IPS-18a (cell line): ENCODE results near the gene PPP2R2D.

Source experiments
- H3K27ac ChIP-seq: one replicate; pipeline ENCODE4 v1.5.1; 2013; ENCODE audit warnings: low read length
- H3K27me3 ChIP-seq: one replicate; pipeline ENCODE4 v1.6.1; 2013; ENCODE audit warnings: mild to moderate bottlenecking, low read length; ENCODE audit not compliant: control insufficient read depth, insufficient read depth
- H3K36me3 ChIP-seq: one replicate; pipeline ENCODE4 v1.6.1; 2013; ENCODE audit warnings: low read depth, low read length; ENCODE audit not compliant: control insufficient read depth
- H3K4me1 ChIP-seq: one replicate; pipeline ENCODE4 v1.6.1; 2013; ENCODE audit warnings: low read depth, low read length; ENCODE audit not compliant: control insufficient read depth
- H3K4me3 ChIP-seq: one replicate; pipeline ENCODE4 v1.5.1; 2013; ENCODE audit warnings: low read length
- H3K9ac ChIP-seq: one replicate; pipeline ENCODE4 v1.6.1; 2013; ENCODE audit warnings: mild to moderate bottlenecking, low read length, moderate library complexity
- H3K9me3 ChIP-seq: one replicate; pipeline ENCODE4 v1.6.1; 2013; ENCODE audit warnings: low read depth, low read length; ENCODE audit not compliant: control insufficient read depth

Gene PPP2R2D

GRCh38 chr10:131900350-131901152 lies at the start of gene PPP2R2D:
Gene PPP2R2D (plus strand): TSS chr10:131901008. CDS start chr10:131901149, 141 bp downstream.
- Histone ChIP-seq H3K9ac (peak within 1 kb of the TSS; percentile 74), H3K27ac (peak within 1 kb of the TSS; percentile 64), H3K4me3 (peak within 1 kb of the TSS; percentile 83), H3K4me1 (peaks cover 10% of the 10 kb centered on the region), H3K27me3 (peaks cover 18% of the 10 kb centered on the region), H3K36me3 (peaks cover 1% of the 10 kb centered on the region), H3K9me3 (no peaks in the 10 kb centered on the region)

GRCh38 chr10:131851346-131851745 lies 49.5 kb upstream of the PPP2R2D start:
- Histone ChIP-seq H3K4me3 (no peak overlapping the region), H3K9ac (no peak overlapping the region), H3K36me3 (no peaks in the 10 kb centered on the region), H3K4me1 (no peaks in the 10 kb centered on the region), H3K9me3 (no peaks in the 10 kb centered on the region), H3K27me3 (no peaks in the 10 kb centered on the region), H3K27ac (no peak overlapping the region)

- Histone ChIP-seq H3K36me3 (no peaks in the 10 kb centered on the region), H3K4me1 (no peaks in the 10 kb centered on the region), H3K27ac (no peak overlapping the region), H3K4me3 (no peak overlapping the region), H3K9ac (no peak overlapping the region), H3K27me3 (no peaks in the 10 kb centered on the region), H3K9me3 (no peaks in the 10 kb centered on the region)
Measured at GRCh38 chr10:131852176-131852822, 48.5 kb upstream of the PPP2R2D start.

- Histone ChIP-seq H3K36me3 (no peaks in the 10 kb centered on the region), H3K27ac (no peak overlapping the region), H3K4me1 (no peaks in the 10 kb centered on the region), H3K9ac (no peak overlapping the region), H3K27me3 (no peaks in the 10 kb centered on the region), H3K4me3 (no peak overlapping the region), H3K9me3 (no peaks in the 10 kb centered on the region)
Measured at GRCh38 chr10:131852823-131853609, 47.8 kb upstream of the PPP2R2D start.

GRCh38 chr10:131853610-131853964 lies 47.2 kb upstream of the PPP2R2D start:
- Histone ChIP-seq H3K27me3 (no peaks in the 10 kb centered on the region), H3K27ac (no peak overlapping the region), H3K9me3 (no peaks in the 10 kb centered on the region), H3K9ac (no peak overlapping the region), H3K4me1 (no peaks in the 10 kb centered on the region), H3K4me3 (no peak overlapping the region), H3K36me3 (no peaks in the 10 kb centered on the region)

GRCh38 chr10:131854579-131855335 lies 46.1 kb upstream of the PPP2R2D start:
- Histone ChIP-seq H3K36me3 (no peaks in the 10 kb centered on the region), H3K27me3 (no peaks in the 10 kb centered on the region), H3K27ac (no peak overlapping the region), H3K9ac (no peak overlapping the region), H3K4me3 (no peak overlapping the region), H3K4me1 (no peaks in the 10 kb centered on the region), H3K9me3 (no peaks in the 10 kb centered on the region)

GRCh38 chr10:131855461-131856401 lies 45.1 kb upstream of the PPP2R2D start:
- Histone ChIP-seq H3K4me3 (no peak overlapping the region), H3K27me3 (no peaks in the 10 kb centered on the region), H3K9me3 (no peaks in the 10 kb centered on the region), H3K9ac (no peak overlapping the region), H3K4me1 (no peaks in the 10 kb centered on the region), H3K36me3 (no peaks in the 10 kb centered on the region), H3K27ac (no peak overlapping the region)

- Histone ChIP-seq H3K9me3 (no peaks in the 10 kb centered on the region), H3K36me3 (no peaks in the 10 kb centered on the region), H3K27ac (no peak overlapping the region), H3K4me3 (no peak overlapping the region), H3K4me1 (no peaks in the 10 kb centered on the region), H3K9ac (no peak overlapping the region), H3K27me3 (no peaks in the 10 kb centered on the region)
Measured at GRCh38 chr10:131856441-131857094, 44.2 kb upstream of the PPP2R2D start.

GRCh38 chr10:131857156-131858117 lies 43.4 kb upstream of the PPP2R2D start:
- no peaks in the 10 kb centered on the region for H3K36me3 ChIP-seq

More at GRCh38 chr10:131857156-131858117, 43.4 kb upstream of the PPP2R2D start:
- H3K27ac ChIP-seq, result no peak overlapping the region
- H3K4me1 ChIP-seq, result no peaks in the 10 kb centered on the region
- H3K9ac ChIP-seq, result no peak overlapping the region
- H3K9me3 ChIP-seq, result no peaks in the 10 kb centered on the region
- no peak overlapping the region for H3K4me3 ChIP-seq
- no peaks in the 10 kb centered on the region for H3K27me3 ChIP-seq
